ENCODE data around the gene RYR1. TPM values are rescaled to one million over a fixed set of nuclear protein-coding genes. Genes with fewer than 3 reads are reported as not detected.
A peak's percentile ranks its signal among the peaks of the same experiment; 100 is the strongest.

The RYR1 gene
- total and polyA plus RNA-seq, 2 of the 8 experiments (the other 6 are each of a cell fraction or from before 2014, with no cell fraction given): 5.8 to 11.8 TPM

GRCh38 chr19:38483016-38483630 lies 49.6 kb downstream of the RYR1 start:
- Histone ChIP-seq H2BK15ac (ENCODE audit: low read length) (no peak overlapping the region), H3K18ac (ENCODE audit: extremely low read depth, low read length) (no peak overlapping the region), H3K4me2 (ENCODE audit: insufficient read depth in 1 of 2, low read depth in 2 of 2, low read length in 2 of 2) (no peak overlapping the region), H2BK12ac (ENCODE audit: low read depth, low read length) (no peak overlapping the region), H3K56ac (replicated peaks; ENCODE audit: insufficient read length, low read depth, low read length) (no peak overlapping the region), H3K9me3 (ENCODE audit: insufficient read depth in 2 of 2, low read depth in 1 of 2, low read length in 1 of 2) (no peaks in the 10 kb centered on the region), H3K9ac (replicated peaks in 1 of 4; ENCODE audit: extremely low read depth in 1 of 4, low read depth in 3 of 4, low read length in 3 of 4) (no peak overlapping the region), H4K8ac (ENCODE audit: extremely low read depth, insufficient read depth, low read length) (0 out of 2 replicates have a peak overlapping the region, but pooled peaks have one; percentile 21), H2BK5ac (ENCODE audit: low read depth, low read length) (no peak overlapping the region), H3K79me1 (ENCODE audit: low read depth, low read length) (no peaks in the 10 kb centered on the region), H2BK20ac (ENCODE audit: low read length) (no peak overlapping the region), H3K27ac (ENCODE audit: low read depth, low read length) (no peak overlapping the region), H3K23me2 (ENCODE audit: low read depth, low read length) (peaks cover 7% of the 10 kb centered on the region; the same call in 1 of the 2 replicates), H4K5ac (ENCODE audit: insufficient read length, low read depth, low read length) (no peak overlapping the region), H3K27me3 (replicated peaks in 1 of 4; ENCODE audit: control insufficient read depth in 3 of 4, extremely low read depth in 1 of 4, insufficient read depth in 3 of 4, low read length in 3 of 4) (no peaks in the 10 kb centered on the region), H3K79me2 (ENCODE audit: control insufficient read depth in 1 of 2, insufficient read depth in 2 of 2, low read length in 2 of 2) (no peaks in the 10 kb centered on the region), H3K4me3 (ENCODE audit: extremely low read depth in 1 of 4, insufficient read depth in 2 of 4, low read depth in 3 of 4, low read length in 4 of 4) (no peak overlapping the region), H2BK120ac (replicated peaks; ENCODE audit: low read depth, low read length) (no peak overlapping the region), H3K36me3 (ENCODE audit: control insufficient read depth in 2 of 4, insufficient read depth in 4 of 4, low read length in 3 of 4) (peaks cover 3 to 28% (median 8%) of the 10 kb centered on the region in 4 experiments; a peak in 5 of 8 replicates), H2AK5ac (ENCODE audit: low read depth, low read length) (no peak overlapping the region), H3K4ac (replicated peaks; ENCODE audit: insufficient read length, low read depth, low read length) (no peak overlapping the region), H3K14ac (ENCODE audit: insufficient read length) (no peak overlapping the region), H3K4me1 (replicated peaks in 1 of 4; ENCODE audit: control insufficient read depth in 3 of 4, insufficient read depth in 4 of 4, low read length in 3 of 4) (no peaks in the 10 kb centered on the region), H4K20me1 (replicated peaks in 1 of 2; ENCODE audit: control insufficient read depth in 1 of 2, insufficient read depth in 2 of 2, low read length in 2 of 2) (peaks cover 0 to 2% of the 10 kb centered on the region in 2 experiments), H2AFZ (ENCODE audit: low read length) (no peak overlapping the region), H4K91ac (replicated peaks; ENCODE audit: insufficient read length, low read length) (no peak overlapping the region), H3K23ac (ENCODE audit: insufficient read length) (no peak overlapping the region)
- POLR2A ChIA-PET (ENCODE audit: partially characterized antibody): interaction anchor here (1.4 kb wide), 1 partner anchor 11 kb away, joined by 6 read pairs; no protein-coding TSS in a partner anchor
- 94% methylated on average over 24 of the region's 24 CpGs; no CpG with 5 or more reads in 1 of the 2 experiments for WGBS, 2 experiments (ENCODE audit: extremely low coverage in 1 of 2, insufficient coverage in 1 of 2, insufficient read length in 1 of 2, insufficient replicate concordance in 2 of 2, low coverage in 1 of 2, low lambda C conversion rate in 2 of 2, missing lambda C conversion rate in 1 of 2)
- no peak for TF ChIP-seq HDAC2 (IDR thresholded peaks at IDR 0.05; ENCODE audit: borderline replicate concordance in 1 of 2, low read depth in 2 of 2, low read length in 2 of 2)
- TF ChIP-seq CTCF (IDR thresholded peaks at IDR 0.05; ENCODE audit: control extremely low read depth in 1 of 3, insufficient read depth in 1 of 3, low read depth in 1 of 3, low read length in 3 of 3): peak in 1 of 3 experiments; percentile 9; a peak in 1 of 4 replicates
- FAIRE-seq (no peak), DNase-seq (ENCODE audit: low read depth in 1 of 2, low spot score in 2 of 2) (no peak)
- CTCF ChIA-PET (ENCODE audit: partially characterized antibody): interaction anchor here (0.6 to 2.2 kb wide), 3 partner anchors 10 to 173 kb away, joined by 3 to 9 read pairs (median 3); partner anchors contain the start of gene FAM98C
